Aorta (tissue), 5 donors: ENCODE data around the gene MATN1. TPM values are rescaled to one million over a fixed set of nuclear protein-coding genes. Genes with fewer than 3 reads are reported as not detected.

Experiments
- ATAC-seq: fragments of 200-7000 bp; cut with Tn5 transposase; one replicate; pipeline ENCODE4 v1.9.1; 2022; ENCODE audit warnings: moderate library complexity; ENCODE audit not compliant: low FRiP score
- DNase-seq, 2 donors: peaks; one replicate each; pipeline ENCODE4 v3.0.0-alpha.2; 2020
- H3K27ac ChIP-seq, 2 donors: one replicate each; pipeline ENCODE4 v1.5.1; 2013; ENCODE audit warnings: low read length in 2 of 2, mild to moderate bottlenecking in 2 of 2, moderate library complexity in 2 of 2, control low read depth in 1 of 2, inconsistent platforms in 1 of 2, low read depth in 1 of 2
- H3K27me3 ChIP-seq, 2 donors: one replicate each; pipeline ENCODE4 v1.6.1; 2013; ENCODE audit warnings: control low read depth in 1 of 2, low read length in 1 of 2, mild to moderate bottlenecking in 1 of 2, moderate library complexity in 1 of 2; ENCODE audit not compliant: insufficient read depth in 2 of 2, control insufficient read depth in 1 of 2
- H3K36me3 ChIP-seq, 2 donors: one replicate each; pipeline ENCODE4 v1.6.1; 2013; ENCODE audit warnings: control low read depth in 1 of 2, low read length in 1 of 2, mild to moderate bottlenecking in 1 of 2; ENCODE audit not compliant: insufficient read depth in 2 of 2, control insufficient read depth in 1 of 2
- H3K4me1 ChIP-seq, 2 donors: one replicate each; pipeline ENCODE4 v1.6.1; 2013; ENCODE audit warnings: low read length in 2 of 2, control low read depth in 1 of 2, mild to moderate bottlenecking in 1 of 2, moderate library complexity in 1 of 2; ENCODE audit not compliant: insufficient read depth in 2 of 2, control insufficient read depth in 1 of 2
- H3K4me3 ChIP-seq, 2 donors: one replicate each; pipeline ENCODE4 v1.5.1; 2013; ENCODE audit warnings: low read length in 2 of 2, control low read depth in 1 of 2, mild to moderate bottlenecking in 1 of 2
- H3K9me3 ChIP-seq: one replicate; pipeline ENCODE4 v1.6.1; 2013; ENCODE audit warnings: mild to moderate bottlenecking, low read length; ENCODE audit not compliant: control insufficient read depth
- WGBS, 2 donors: extraction: QIAGEN DNeasy Blood & Tissue Kit; methylation state at CpG; one replicate each; pipeline ENCODE4 v1.1.7; 2013; 5-methylcytosine and 5-hydroxymethylcytosine counted together
- intact Hi-C, 2 donors: fragments of 100-400 bp; cut with DNase I; formaldehyde crosslinking; loops; one replicate each; pipeline versions ENCODE4 v1.14.2 to v1.15.0; 2022
- polyA plus RNA-seq, 2 donors: library from polyadenylated mRNA; stranded (reverse); fragments of 200-250 nt; gene quantifications; one replicate each; pipeline ENCODE4 v1.2.3, GENCODE V29; 2013
- total RNA-seq, 2 donors: library from RNA; stranded (reverse); fragmentation: NEBNext Ultra II Directional; extraction: Animal tissue kit (Norgen Biotek cat#: 25700); gene quantifications; one replicate each; pipeline ENCODE4 v1.2.1, GENCODE V29; 2021
- donor health status: healthy with polysubstance abuse.
- donor health status: Bipolar disorder and iron deficiency.
- donor health status: DM: no; HTN: no; CAD: no.
- donor health status: DM: no; HTN: no; CAD: no.
- donor health status: DM: yes; HTN: yes; CAD: no.

The MATN1 gene
- total and polyA plus RNA-seq, 4 donors: 0.42 TPM; not detected in 3

DNA sequence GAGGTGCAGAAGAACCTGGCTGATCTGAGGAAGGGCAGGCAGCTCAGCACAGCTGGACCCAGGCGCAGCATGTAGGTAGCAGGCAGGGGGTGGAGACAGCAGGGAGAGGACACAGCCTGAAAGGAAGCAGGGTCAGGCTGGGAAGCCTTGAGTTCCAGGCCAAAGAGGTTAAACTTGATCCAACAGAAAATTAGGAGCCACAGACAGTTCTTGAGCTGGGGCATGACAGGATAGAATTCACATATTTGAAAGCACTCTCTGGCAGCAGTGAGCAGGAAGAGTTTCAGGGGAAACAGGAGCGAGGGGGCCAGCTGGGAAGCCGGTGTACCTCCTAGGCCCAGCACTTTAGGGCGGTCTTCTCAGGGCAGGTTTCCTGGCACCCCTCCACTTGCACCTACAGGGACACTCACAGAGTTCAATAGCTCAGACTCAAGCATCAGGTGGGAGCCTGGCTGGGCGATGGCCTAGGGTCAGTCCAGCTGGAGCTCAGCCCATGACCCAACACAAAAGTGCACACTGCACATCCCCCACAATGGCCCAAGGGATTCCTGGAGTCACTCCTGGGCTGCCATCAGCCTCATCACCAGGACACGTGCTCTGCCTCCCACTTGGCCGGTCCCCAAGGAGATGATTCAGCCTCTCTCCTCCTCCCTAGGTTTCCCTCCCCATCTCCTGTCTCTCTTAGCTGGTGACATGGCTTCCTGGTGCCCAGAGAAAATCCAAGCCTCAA is 22.7 kb downstream of the MATN1 start:
- no peak overlapping the region for H3K4me3 ChIP-seq
- intact Hi-C loops: loop anchor here in 1 of 2 donors (10.0 kb wide), 1 partner anchor 996 kb away; no protein-coding TSS in a partner anchor
- H3K27ac ChIP-seq: no peak overlapping the region
- no peaks in the 10 kb centered on the region for H3K27me3 ChIP-seq
- H3K36me3 ChIP-seq: no peaks in the 10 kb centered on the region
- ATAC-seq: no peak
- 79 to 85% methylated on average over 7 of the region's 7 CpGs for WGBS, 2 donors
- no peaks in the 10 kb centered on the region for H3K9me3 ChIP-seq
- H3K4me1 ChIP-seq: no peaks in the 10 kb centered on the region
- peak; percentile 62 to 78 for DNase-seq

DNA sequence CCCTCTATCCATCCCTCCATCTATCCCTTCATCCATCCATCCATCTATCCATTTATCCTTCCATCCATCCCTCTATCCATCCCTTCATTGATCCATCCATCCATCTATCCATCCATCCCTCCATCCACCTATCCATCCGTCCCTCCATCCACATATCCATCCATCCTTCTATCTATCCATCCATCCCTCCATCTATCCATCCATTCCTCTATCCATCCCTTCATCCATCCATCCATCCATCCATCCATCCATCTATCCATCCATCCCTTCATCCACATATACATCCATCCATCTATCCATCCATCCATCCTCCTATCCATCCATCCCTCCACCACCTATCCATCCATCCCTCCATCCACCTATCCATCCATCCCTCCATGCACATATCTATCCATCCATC is 23.6 kb downstream of the MATN1 start:
- 90 to 96% methylated on average over 1 of the region's 1 CpG for WGBS, 2 donors
- Histone ChIP-seq H3K9me3 (no peaks in the 10 kb centered on the region), H3K4me3 (no peak overlapping the region), H3K27me3 (no peaks in the 10 kb centered on the region), H3K36me3 (no peaks in the 10 kb centered on the region), H3K4me1 (no peaks in the 10 kb centered on the region), H3K27ac (no peak overlapping the region)
- DNase-seq: no peak
- no peak for ATAC-seq
- intact Hi-C loops: loop anchor here in 1 of 2 donors (10.0 kb wide), 1 partner anchor 995 kb away; no protein-coding TSS in a partner anchor

DNA sequence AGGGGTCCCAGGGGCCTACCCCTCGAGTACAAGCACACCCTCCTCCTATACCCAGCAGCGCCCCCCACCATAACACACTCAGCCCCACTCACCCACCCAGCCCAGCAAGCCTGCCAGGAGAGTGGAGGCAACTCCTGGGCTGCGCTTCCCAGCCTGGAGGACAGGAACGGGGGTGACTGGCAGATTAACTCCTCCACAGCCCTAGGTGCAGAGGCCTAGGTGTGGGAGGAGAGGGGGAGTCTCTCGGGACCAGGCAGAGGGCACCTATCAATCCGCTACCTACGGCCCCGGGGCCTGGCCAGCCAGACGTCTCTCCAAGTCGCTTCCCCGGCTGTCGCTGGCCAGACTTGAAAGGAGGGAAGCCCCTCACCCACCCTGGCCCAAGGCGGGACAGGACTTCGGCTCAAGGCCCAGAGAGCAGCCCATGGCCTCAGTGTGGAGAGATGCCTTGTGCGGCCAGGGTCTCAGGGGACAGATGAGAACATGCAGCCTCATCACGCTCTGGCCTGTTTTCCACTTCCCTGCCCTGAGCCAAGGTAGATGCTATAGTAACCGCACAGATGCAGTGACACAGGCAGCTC is 24.9 kb downstream of the MATN1 start:
- no peak overlapping the region for H3K4me3 ChIP-seq
- H3K27me3 ChIP-seq: no peaks in the 10 kb centered on the region
- H3K36me3 ChIP-seq: no peaks in the 10 kb centered on the region
- intact Hi-C loops: no loop called here
- no peak overlapping the region for H3K27ac ChIP-seq
- peak in 1 of 2 donors; percentile 79 for DNase-seq
- WGBS, 2 donors: 60 to 65% methylated on average over 17 of the region's 17 CpGs
- no peaks in the 10 kb centered on the region for H3K9me3 ChIP-seq
- H3K4me1 ChIP-seq: no peaks in the 10 kb centered on the region
- ATAC-seq: peak; percentile 34

DNA sequence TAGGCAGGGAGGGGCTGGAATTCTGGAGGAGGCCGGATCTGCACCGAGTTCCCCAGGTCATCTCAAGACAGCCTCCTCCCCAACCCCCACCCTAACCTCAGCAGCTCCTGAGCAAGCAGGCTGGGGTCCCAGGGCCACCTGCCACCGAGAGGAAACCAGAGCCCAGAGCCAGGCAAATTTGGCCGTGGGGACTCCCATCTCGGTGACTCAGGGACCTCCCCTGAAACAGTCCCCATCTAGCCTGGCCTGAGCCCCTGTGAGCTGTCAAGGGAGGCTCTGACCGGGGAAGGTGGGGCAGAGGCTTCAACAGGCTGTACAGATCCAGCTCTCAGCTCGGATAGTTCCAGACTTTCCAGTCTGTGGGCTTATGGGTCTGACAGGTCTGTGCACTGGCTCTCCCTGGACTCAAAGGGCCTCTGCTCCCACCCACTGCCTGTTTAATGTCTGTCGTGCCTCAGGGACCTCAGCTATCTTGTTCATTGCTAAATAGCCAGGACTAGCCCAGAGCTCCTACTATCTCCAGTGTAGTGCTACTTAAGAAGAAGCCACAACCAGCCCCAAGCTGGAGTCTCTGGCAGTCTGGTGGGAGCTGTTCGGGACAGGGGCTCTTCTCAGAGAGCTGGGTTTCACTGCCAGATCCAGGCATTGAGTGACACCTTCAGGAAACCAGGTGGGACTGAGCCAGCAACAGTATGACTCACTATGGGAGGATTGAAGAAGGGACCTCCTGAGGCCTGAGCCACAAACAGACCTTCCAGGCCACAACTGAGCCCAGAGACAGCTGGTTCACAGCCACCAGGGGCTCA is 25.6 kb downstream of the MATN1 start:
- ATAC-seq (peak; percentile 15), DNase-seq (peak in 1 of 2 donors; percentile 72)

DNA sequence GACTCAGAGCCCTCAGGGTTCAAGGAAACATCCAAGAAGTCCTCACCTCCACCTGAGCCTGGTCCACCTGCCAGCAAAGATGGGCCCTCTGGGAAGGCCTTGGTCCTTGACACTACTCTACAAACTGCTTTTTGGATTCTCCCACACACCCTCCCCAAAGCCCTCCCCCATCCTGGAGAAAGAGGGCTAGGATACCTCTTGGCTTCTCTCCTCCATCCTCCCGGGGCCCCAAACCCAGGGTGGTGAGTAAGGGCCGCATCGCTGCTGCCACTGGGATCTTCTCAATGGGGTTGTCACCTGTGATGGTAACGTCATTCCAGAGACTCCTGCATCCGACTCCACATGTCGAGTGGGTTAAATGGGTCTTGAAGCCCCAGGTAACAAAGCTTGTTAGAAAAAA is 26.6 kb downstream of the MATN1 start:
- no peaks in the 10 kb centered on the region for H3K4me1 ChIP-seq
- no peak overlapping the region for H3K4me3 ChIP-seq
- no peaks in the 10 kb centered on the region for H3K36me3 ChIP-seq
- H3K27ac ChIP-seq: no peak overlapping the region
- no peaks in the 10 kb centered on the region for H3K27me3 ChIP-seq
- intact Hi-C loops: no loop called here
- 96 to 97% methylated on average over 6 of the region's 6 CpGs for WGBS, 2 donors
- ATAC-seq (no peak), DNase-seq (peak in 1 of 2 donors; percentile 22)
- H3K9me3 ChIP-seq: no peaks in the 10 kb centered on the region

More for the DNA sequence above, 25.6 kb downstream of the MATN1 start:
- 65 to 77% methylated on average over 9 of the region's 9 CpGs for WGBS, 2 donors
- no peaks in the 10 kb centered on the region for H3K4me1 ChIP-seq
- H3K36me3 ChIP-seq: no peaks in the 10 kb centered on the region
- intact Hi-C loops: no loop called here
- H3K27ac ChIP-seq: no peak overlapping the region
- no peaks in the 10 kb centered on the region for H3K9me3 ChIP-seq
- no peak overlapping the region for H3K4me3 ChIP-seq
- no peaks in the 10 kb centered on the region for H3K27me3 ChIP-seq

DNA sequence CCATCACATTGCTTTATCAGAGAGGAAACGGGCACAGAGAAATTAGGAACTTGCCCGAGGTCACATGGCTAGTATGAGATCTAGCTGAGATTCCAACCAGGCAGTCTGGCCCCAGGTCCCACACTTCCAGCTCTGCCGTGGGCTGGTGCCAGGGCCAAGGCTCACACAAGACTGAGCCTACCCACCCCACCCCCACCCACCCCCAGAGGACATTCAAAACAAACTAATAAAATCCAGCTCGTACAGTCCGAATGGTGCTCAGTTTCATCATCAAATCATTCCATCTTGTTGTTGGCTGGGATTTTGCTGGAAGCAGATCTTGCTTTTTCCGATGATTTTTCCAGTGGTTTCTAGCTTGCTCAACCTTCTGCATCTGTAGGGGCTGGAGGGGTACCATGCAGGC is 27.9 kb downstream of the MATN1 start:
- Histone ChIP-seq H3K4me1 (no peaks in the 10 kb centered on the region), H3K4me3 (no peak overlapping the region), H3K27ac (no peak overlapping the region), H3K27me3 (no peaks in the 10 kb centered on the region), H3K9me3 (no peaks in the 10 kb centered on the region), H3K36me3 (no peaks in the 10 kb centered on the region)
- DNase-seq (peak; percentile 79 to 80), ATAC-seq (peak; percentile 62)
- intact Hi-C loops: no loop called here
- WGBS, 2 donors: 5 to 11% methylated on average over 6 of the region's 6 CpGs

DNA sequence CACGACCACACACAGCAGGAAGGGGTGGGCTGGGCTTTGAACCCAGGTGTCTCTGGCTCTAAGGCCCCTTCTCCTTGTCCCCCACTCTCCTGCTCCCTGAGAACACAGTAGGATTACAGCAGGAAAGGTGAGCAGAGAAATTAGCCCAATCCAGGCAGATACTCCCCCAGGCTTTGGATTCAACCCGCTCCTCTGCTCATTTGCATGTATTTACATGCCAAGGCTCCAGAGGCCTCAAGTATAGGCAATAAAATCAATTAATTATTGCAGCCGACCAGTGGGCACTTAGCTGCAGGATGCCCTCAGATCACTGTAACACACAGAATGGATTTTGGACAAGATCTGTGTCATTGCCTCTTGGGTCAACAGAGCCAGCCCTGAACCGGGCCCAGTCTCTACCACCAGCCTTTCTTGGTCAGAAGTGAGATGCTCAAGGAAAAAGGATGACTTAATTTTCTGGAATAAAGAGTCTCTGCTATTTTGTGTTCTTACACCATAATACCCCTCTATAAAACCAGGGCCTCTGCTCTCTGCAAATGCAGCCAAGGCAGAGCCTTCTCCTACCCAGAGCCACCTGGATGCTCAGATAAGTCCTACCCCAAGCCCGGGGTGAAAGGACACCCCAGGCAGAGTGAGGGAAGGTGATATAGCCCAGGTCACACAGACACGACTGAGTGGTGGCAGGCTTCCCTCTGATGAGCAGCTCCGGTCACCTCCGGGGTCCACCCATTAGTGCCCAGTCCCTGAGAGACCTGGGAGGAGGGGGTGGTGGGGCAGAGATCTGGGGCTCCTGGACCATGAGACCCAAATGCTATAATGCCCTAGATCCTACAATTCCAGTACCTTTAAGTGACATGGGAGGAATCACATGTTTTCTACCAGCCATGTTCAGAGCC is 28.9 kb downstream of the MATN1 start:
- DNase-seq (peak in 1 of 2 donors; percentile 15), ATAC-seq (no peak)
- intact Hi-C loops: no loop called here
- Histone ChIP-seq H3K27me3 (no peaks in the 10 kb centered on the region), H3K36me3 (no peaks in the 10 kb centered on the region), H3K27ac (no peak overlapping the region), H3K4me1 (no peaks in the 10 kb centered on the region), H3K9me3 (no peaks in the 10 kb centered on the region), H3K4me3 (no peak overlapping the region)
- 85 to 86% methylated on average over 8 of the region's 8 CpGs for WGBS, 2 donors

DNA sequence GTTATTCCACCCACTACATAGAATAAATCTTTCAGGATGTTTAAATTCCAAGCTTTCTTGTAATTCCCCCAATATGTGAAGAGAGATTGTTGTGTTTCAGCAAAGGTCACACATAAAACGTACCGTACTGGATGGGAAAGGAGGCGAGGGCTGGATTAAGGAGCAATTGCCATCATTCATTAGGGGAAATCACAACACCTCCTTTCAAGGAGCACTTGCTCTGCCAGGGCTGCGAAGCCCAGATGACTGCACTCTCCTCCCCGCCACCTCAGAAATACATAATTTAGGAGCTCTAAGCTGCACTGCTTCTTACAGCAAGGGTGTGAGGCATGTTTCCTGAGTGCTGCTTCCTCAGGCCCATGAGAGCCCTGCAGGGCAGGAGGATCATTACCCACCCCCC is 29.6 kb downstream of the MATN1 start:
- H3K36me3 ChIP-seq: no peaks in the 10 kb centered on the region
- ATAC-seq (no peak), DNase-seq (no peak)
- no peaks in the 10 kb centered on the region for H3K27me3 ChIP-seq
- H3K27ac ChIP-seq: no peak overlapping the region
- no peaks in the 10 kb centered on the region for H3K4me1 ChIP-seq
- no peaks in the 10 kb centered on the region for H3K9me3 ChIP-seq
- no peak overlapping the region for H3K4me3 ChIP-seq
- intact Hi-C loops: no loop called here
- WGBS, 2 donors: 75 to 85% methylated on average over 5 of the region's 5 CpGs
